SK-N-SH treated with all-trans-retinoic acid at 6 μM for 48 hours (cell line): ENCODE data around the gene HBQ1.
"Not testable (repeated sequence)": the region's sequence is repeated elsewhere in the genome, so short reads cannot be mapped to it uniquely, and the experiment has no call there.

Experiments
- ATAC-seq: fragments of 200-7000 bp; cut with Tn5 transposase; 3 replicates; pipeline ENCODE4 v1.9.1; 2020; ENCODE audit warnings: mild to moderate bottlenecking, moderate library complexity
- ARNTL ChIP-seq: fragments of 450-650 bp; formaldehyde crosslinking; IDR thresholded peaks from 2 replicates; pipeline ENCODE4 v1.5.0; 2020; ENCODE audit warnings: low read depth, mild to moderate bottlenecking, moderate library complexity, borderline replicate concordance
- BACH2 ChIP-seq: fragments of 250-450 bp; sonication (Bioruptor Pico); IDR thresholded peaks from 2 replicates; pipeline ENCODE4 v1.9.0; 2021; ENCODE audit warnings: mild to moderate bottlenecking, borderline replicate concordance
- CREB5 ChIP-seq: fragments of 250-450 bp; sonication (Bioruptor Pico); IDR thresholded peaks from 2 replicates; pipeline ENCODE4 v1.5.1; 2020; ENCODE audit warnings: low read depth, mild to moderate bottlenecking, moderate library complexity
- CSDC2 ChIP-seq: fragments of 250-450 bp; sonication (Bioruptor Pico); IDR thresholded peaks from 2 replicates; pipeline ENCODE4 v1.5.0; 2020; ENCODE audit warnings: mild to moderate bottlenecking, moderate library complexity
- CSRNP3 ChIP-seq: fragments of 250-450 bp; sonication (Bioruptor Pico); IDR thresholded peaks from 2 replicates; pipeline ENCODE4 v1.5.1; 2021; ENCODE audit warnings: mild to moderate bottlenecking, moderate library complexity
- ESRRG ChIP-seq: fragments of 250-450 bp; sonication (Bioruptor Pico); IDR thresholded peaks from 2 replicates; pipeline ENCODE4 v1.6.1; 2021; ENCODE audit warnings: mild to moderate bottlenecking
- GLIS3 ChIP-seq: fragments of 250-450 bp; sonication (Bioruptor Pico); IDR thresholded peaks from 2 replicates; pipeline ENCODE4 v1.5.0; 2020; ENCODE audit warnings: mild to moderate bottlenecking, moderate library complexity
- ISL1 ChIP-seq: fragments of 250-450 bp; sonication (Bioruptor Pico); IDR thresholded peaks from 2 replicates; pipeline ENCODE4 v2.1.2; 2022; ENCODE audit warnings: mild to moderate bottlenecking, moderate library complexity
- OSR1 ChIP-seq: fragments of 250-450 bp; sonication (Bioruptor Pico); IDR thresholded peaks from 2 replicates; pipeline ENCODE4 v1.8.0; 2022; ENCODE audit warnings: moderate library complexity, mild to moderate bottlenecking, inconsistent platforms
- PATZ1 ChIP-seq: fragments of 250-450 bp; sonication (Bioruptor Pico); IDR thresholded peaks from 2 replicates; pipeline ENCODE4 v1.8.0; 2020; ENCODE audit warnings: mild to moderate bottlenecking, moderate library complexity, borderline replicate concordance
- POU6F1 ChIP-seq: fragments of 250-450 bp; sonication (Bioruptor Pico); IDR thresholded peaks from 2 replicates; pipeline ENCODE4 v1.8.0; 2021; ENCODE audit warnings: low read depth, mild to moderate bottlenecking, moderate library complexity, borderline replicate concordance
- PPARA ChIP-seq: fragments of 250-450 bp; sonication (Bioruptor Pico); IDR thresholded peaks from 2 replicates; pipeline ENCODE4 v1.5.0; 2020; ENCODE audit warnings: mild to moderate bottlenecking, borderline replicate concordance
- RARB ChIP-seq: fragments of 250-450 bp; sonication (Bioruptor Pico); IDR thresholded peaks from 2 replicates; pipeline ENCODE4 v1.8.0; 2021; ENCODE audit warnings: mild to moderate bottlenecking, moderate library complexity
- SNAI2 ChIP-seq: fragments of 250-450 bp; sonication (Bioruptor Pico); IDR thresholded peaks from 2 replicates; pipeline ENCODE4 v1.5.0; 2020; ENCODE audit warnings: mild to moderate bottlenecking, moderate library complexity
- TCF4 ChIP-seq: fragments of 250-450 bp; sonication (Bioruptor Pico); IDR thresholded peaks from 2 replicates; pipeline ENCODE4 v1.8.0; 2021; ENCODE audit warnings: mild to moderate bottlenecking, moderate library complexity, borderline replicate concordance
- TOX ChIP-seq: fragments of 250-450 bp; sonication (Bioruptor Pico); IDR thresholded peaks from 2 replicates; pipeline ENCODE4 v1.8.0; 2021; ENCODE audit warnings: mild to moderate bottlenecking, moderate library complexity, borderline replicate concordance
- TSHZ2 ChIP-seq: fragments of 250-450 bp; sonication (Bioruptor Pico); IDR thresholded peaks from 2 replicates; pipeline ENCODE4 v1.5.0; 2020; ENCODE audit warnings: mild to moderate bottlenecking, moderate library complexity
- ZC3H10 ChIP-seq: fragments of 250-450 bp; sonication (Bioruptor Pico); IDR thresholded peaks from 2 replicates; pipeline ENCODE4 v1.5.1; 2021; ENCODE audit warnings: mild to moderate bottlenecking, moderate library complexity
- ZFP3 ChIP-seq: fragments of 250-450 bp; sonication (Bioruptor Pico); IDR thresholded peaks from 2 replicates; pipeline ENCODE4 v1.5.0; 2020; ENCODE audit warnings: mild to moderate bottlenecking, moderate library complexity
- ZFP30 ChIP-seq: fragments of 450-650 bp; formaldehyde crosslinking; IDR thresholded peaks from 2 replicates; pipeline ENCODE4 v1.5.0; 2022; ENCODE audit warnings: mild to moderate bottlenecking, moderate library complexity
- ZNF565 ChIP-seq: fragments of 450-650 bp; formaldehyde crosslinking; conservative IDR thresholded peaks from 2 replicates; pipeline ENCODE4 v1.5.0; 2020; ENCODE audit warnings: low read depth, mild to moderate bottlenecking, moderate library complexity
- ZNF70 ChIP-seq: fragments of 450-650 bp; formaldehyde crosslinking; IDR thresholded peaks from 2 replicates; pipeline ENCODE4 v1.5.0; 2020; ENCODE audit warnings: mild to moderate bottlenecking, moderate library complexity
- ZNF8 ChIP-seq: fragments of 450-650 bp; formaldehyde crosslinking; IDR thresholded peaks from 2 replicates; pipeline ENCODE4 v1.5.0; 2020; ENCODE audit warnings: mild to moderate bottlenecking, moderate library complexity

Gene HBQ1

GRCh38 chr16:193441-193840 lies 13.2 kb downstream of the HBQ1 start:
- TF ChIP-seq CSDC2 (CRISPR knock-in tag) (no peak), ARNTL (CRISPR knock-in tag) (no peak), SNAI2 (CRISPR knock-in tag) (no peak), PPARA (CRISPR knock-in tag) (no peak), ZFP30 (CRISPR knock-in tag) (no peak), RARB (CRISPR knock-in tag) (no peak), CSRNP3 (CRISPR knock-in tag) (no peak), ZNF70 (CRISPR knock-in tag) (no peak), ISL1 (CRISPR knock-in tag) (no peak), TCF4 (CRISPR knock-in tag) (no peak), CREB5 (CRISPR knock-in tag) (no peak), PATZ1 (CRISPR knock-in tag) (no peak), ZC3H10 (CRISPR knock-in tag) (no peak), GLIS3 (CRISPR knock-in tag) (no peak), ZFP3 (CRISPR knock-in tag) (no peak)
- no peak for ATAC-seq

GRCh38 chr16:194516-194915 lies 14.3 kb downstream of the HBQ1 start:
- no peak for ATAC-seq
- TF ChIP-seq ISL1 (CRISPR knock-in tag) (no peak), GLIS3 (CRISPR knock-in tag) (no peak)

- ATAC-seq = peak; percentile 36; the same call in 2 of the 3 replicates
Measured at GRCh38 chr16:200388-200787, 20.1 kb downstream of the HBQ1 start.

GRCh38 chr16:203246-203645 lies 23.0 kb downstream of the HBQ1 start:
- TF ChIP-seq BACH2 (CRISPR knock-in tag) (no peak), POU6F1 (no peak), GLIS3 (CRISPR knock-in tag) (no peak), ZNF8 (no peak), ARNTL (CRISPR knock-in tag) (no peak), ZNF70 (CRISPR knock-in tag) (no peak), TSHZ2 (CRISPR knock-in tag) (no peak), CREB5 (CRISPR knock-in tag) (no peak), OSR1 (CRISPR knock-in tag) (no peak), CSDC2 (CRISPR knock-in tag) (no peak), CSRNP3 (CRISPR knock-in tag) (no peak), ZNF565 (no peak), ESRRG (CRISPR knock-in tag) (no peak), ZFP30 (CRISPR knock-in tag) (no peak), TOX (no peak), SNAI2 (CRISPR knock-in tag) (no peak), ZC3H10 (CRISPR knock-in tag) (no peak)

More at GRCh38 chr16:200388-200787, 20.1 kb downstream of the HBQ1 start:
- TF ChIP-seq BACH2 (CRISPR knock-in tag) (no peak), ISL1 (CRISPR knock-in tag) (0 out of 2 replicates have a peak, but pooled peaks have one; percentile 10), ZFP30 (CRISPR knock-in tag) (no peak), PPARA (CRISPR knock-in tag) (no peak)
- TF ChIP-seq, all 23 proteins: peak for 1

GRCh38 chr16:204046-204445 lies 23.8 kb downstream of the HBQ1 start:
- ATAC-seq = not testable (repeated sequence)

More at GRCh38 chr16:203246-203645, 23.0 kb downstream of the HBQ1 start:
- ATAC-seq = no peak
